MG63 (cell line): ENCODE results near the gene PRKAB1. TPM values are rescaled to one million over a fixed set of nuclear protein-coding genes. Genes with fewer than 3 reads are reported as not detected.
"Not testable (repeated sequence)": the region's sequence is repeated elsewhere in the genome, so short reads cannot be mapped to it uniquely, and the experiment has no call there.

Experiments used
- DNase-seq: peaks from one replicate; pipeline ENCODE4 v3.0.0-alpha.2; 2020
- H3K27me3 ChIP-seq: fragments of 250-450 bp; sonication (Bioruptor Pico); 2 replicates; pipeline ENCODE4 v1.5.1; 2020; ENCODE audit warnings: mild to moderate bottlenecking, moderate library complexity
- H3K36me3 ChIP-seq: fragments of 250-450 bp; sonication (Bioruptor Pico); 2 replicates; pipeline ENCODE4 v1.5.1; 2020; ENCODE audit warnings: mild to moderate bottlenecking, moderate library complexity
- H3K4me3 ChIP-seq: fragments of 250-450 bp; sonication (Bioruptor Pico); 2 replicates; pipeline ENCODE4 v1.5.1; 2020; ENCODE audit warnings: mild to moderate bottlenecking, moderate library complexity
- H3K9me3 ChIP-seq: fragments of 250-450 bp; sonication (Bioruptor Pico); 2 replicates; pipeline ENCODE4 v1.5.1; 2020; ENCODE audit warnings: mild to moderate bottlenecking, moderate library complexity
- total RNA-seq: library from RNA; depleted of rRNA; stranded (reverse); fragments of >200 nt; shearing (Covaris generic); gene quantifications from 2 replicates; pipeline ENCODE4 v1.2.3, GENCODE V29; 2014; ENCODE audit warnings: low replicate concordance; rRNA removed

PRKAB1 gene, protein sequence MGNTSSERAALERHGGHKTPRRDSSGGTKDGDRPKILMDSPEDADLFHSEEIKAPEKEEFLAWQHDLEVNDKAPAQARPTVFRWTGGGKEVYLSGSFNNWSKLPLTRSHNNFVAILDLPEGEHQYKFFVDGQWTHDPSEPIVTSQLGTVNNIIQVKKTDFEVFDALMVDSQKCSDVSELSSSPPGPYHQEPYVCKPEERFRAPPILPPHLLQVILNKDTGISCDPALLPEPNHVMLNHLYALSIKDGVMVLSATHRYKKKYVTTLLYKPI
- 12.0 and 30.8 TPM in 2 replicates for total RNA-seq

DNA sequence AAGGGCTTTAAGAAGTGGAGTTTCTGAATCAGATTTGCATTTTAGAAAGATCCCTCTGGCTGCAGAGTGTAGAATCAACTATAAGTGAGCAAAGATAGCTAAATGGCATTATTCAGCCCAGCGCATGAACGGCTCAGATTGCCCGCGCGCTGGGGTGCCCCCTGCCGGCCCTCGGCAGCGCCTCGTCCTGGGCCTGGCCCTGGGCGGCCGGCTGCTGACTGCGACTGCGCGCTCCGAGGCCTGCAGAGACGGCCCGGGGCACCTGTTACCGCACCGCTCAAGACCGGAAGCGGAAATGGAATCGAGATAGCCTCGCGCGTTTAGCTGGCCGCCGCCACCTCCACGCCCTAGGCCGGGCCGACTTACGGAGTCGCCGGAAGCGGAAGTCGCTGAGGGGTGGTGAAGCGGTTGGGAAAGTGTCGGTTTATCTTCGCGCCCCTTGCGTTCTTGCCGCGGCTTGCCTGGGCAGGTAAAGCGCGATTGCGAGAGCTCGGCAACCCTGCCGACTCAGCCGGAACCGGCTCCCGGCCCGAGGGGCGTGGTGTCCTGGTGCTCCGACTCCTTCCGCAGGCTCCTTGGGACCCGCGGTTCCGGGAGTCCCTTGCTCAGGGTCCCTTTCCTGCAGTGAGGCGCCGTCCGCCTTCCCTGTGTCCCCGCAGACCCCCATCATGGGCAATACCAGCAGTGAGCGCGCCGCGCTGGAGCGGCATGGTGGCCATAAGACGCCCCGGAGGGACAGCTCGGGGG, at the start of gene PRKAB1:
Gene PRKAB1 (plus strand): TSS at position 557 of the 747 bp plus-strand sequence. CDS start 112 bp downstream, at position 669.
- peak; percentile 97 for DNase-seq
- Histone ChIP-seq H3K4me3 (peak within 1 kb of the TSS; percentile 99), H3K36me3 (peaks cover 23% of the 10 kb centered on the region), H3K9me3 (no peaks in the 10 kb centered on the region), H3K27me3 (no peaks in the 10 kb centered on the region)

GRCh38 chr12:119618328-119618896, 49.5 kb upstream of the PRKAB1 start:
- H3K36me3 ChIP-seq, H3K27me3 ChIP-seq, H3K9me3 ChIP-seq, DNase-seq, H3K4me3 ChIP-seq: not testable (repeated sequence)

- H3K27me3 ChIP-seq, result no peaks in the 10 kb centered on the region
- no peak for DNase-seq
- H3K4me3 ChIP-seq, result no peak overlapping the region
- no peaks in the 10 kb centered on the region for H3K9me3 ChIP-seq
- no peaks in the 10 kb centered on the region for H3K36me3 ChIP-seq
Measured at GRCh38 chr12:119620490-119620889, 47.4 kb upstream of the PRKAB1 start.

GRCh38 chr12:119621878-119622277, 46.1 kb upstream of the PRKAB1 start:
- no peak overlapping the region for H3K4me3 ChIP-seq
- no peaks in the 10 kb centered on the region for H3K9me3 ChIP-seq
- no peaks in the 10 kb centered on the region for H3K36me3 ChIP-seq
- DNase-seq, result no peak
- H3K27me3 ChIP-seq, result no peaks in the 10 kb centered on the region

- no peak for DNase-seq
- Histone ChIP-seq H3K36me3 (no peaks in the 10 kb centered on the region), H3K27me3 (no peaks in the 10 kb centered on the region), H3K9me3 (no peaks in the 10 kb centered on the region), H3K4me3 (no peak overlapping the region)
Measured at GRCh38 chr12:119624966-119625365, 43.0 kb upstream of the PRKAB1 start.

- Histone ChIP-seq H3K4me3 (no peak overlapping the region), H3K27me3 (no peaks in the 10 kb centered on the region), H3K9me3 (no peaks in the 10 kb centered on the region), H3K36me3 (no peaks in the 10 kb centered on the region)
- DNase-seq, result no peak
Measured at GRCh38 chr12:119627019-119627643, 40.8 kb upstream of the PRKAB1 start.

- H3K9me3 ChIP-seq, result no peaks in the 10 kb centered on the region
- no peak for DNase-seq
- H3K36me3 ChIP-seq, result no peaks in the 10 kb centered on the region
- no peak overlapping the region for H3K4me3 ChIP-seq
- no peaks in the 10 kb centered on the region for H3K27me3 ChIP-seq
Measured at GRCh38 chr12:119627686-119628085, 40.2 kb upstream of the PRKAB1 start.

DNA sequence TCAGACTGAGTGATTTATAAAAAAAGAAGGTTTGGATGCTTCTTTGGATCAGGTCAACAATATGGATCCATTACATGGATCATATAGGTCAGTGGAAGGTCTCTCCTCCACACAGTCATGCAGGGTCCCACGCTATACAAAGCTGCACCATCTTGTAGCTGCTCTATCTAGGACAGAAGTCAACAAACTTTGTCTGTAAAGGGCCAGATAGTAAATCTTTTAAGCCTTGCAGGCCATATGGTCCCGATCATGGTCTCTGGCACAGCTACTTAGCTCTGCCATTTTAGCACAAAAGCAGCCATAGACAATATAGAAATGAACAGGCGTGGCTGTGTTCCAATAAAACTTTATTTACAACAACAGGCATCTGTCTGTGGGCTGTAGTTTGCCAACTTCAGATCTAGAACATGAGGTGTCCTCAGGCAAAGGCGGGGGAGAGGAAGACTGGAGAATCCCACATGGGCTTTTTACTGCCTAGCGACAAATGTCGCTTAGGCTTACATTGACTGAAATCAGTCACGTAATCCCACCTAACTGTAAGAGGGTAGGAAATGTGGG, 37.6 kb upstream of the PRKAB1 start:
- Histone ChIP-seq H3K36me3 (no peaks in the 10 kb centered on the region), H3K9me3 (no peaks in the 10 kb centered on the region), H3K4me3 (no peak overlapping the region), H3K27me3 (no peaks in the 10 kb centered on the region)
- DNase-seq, result no peak

DNA sequence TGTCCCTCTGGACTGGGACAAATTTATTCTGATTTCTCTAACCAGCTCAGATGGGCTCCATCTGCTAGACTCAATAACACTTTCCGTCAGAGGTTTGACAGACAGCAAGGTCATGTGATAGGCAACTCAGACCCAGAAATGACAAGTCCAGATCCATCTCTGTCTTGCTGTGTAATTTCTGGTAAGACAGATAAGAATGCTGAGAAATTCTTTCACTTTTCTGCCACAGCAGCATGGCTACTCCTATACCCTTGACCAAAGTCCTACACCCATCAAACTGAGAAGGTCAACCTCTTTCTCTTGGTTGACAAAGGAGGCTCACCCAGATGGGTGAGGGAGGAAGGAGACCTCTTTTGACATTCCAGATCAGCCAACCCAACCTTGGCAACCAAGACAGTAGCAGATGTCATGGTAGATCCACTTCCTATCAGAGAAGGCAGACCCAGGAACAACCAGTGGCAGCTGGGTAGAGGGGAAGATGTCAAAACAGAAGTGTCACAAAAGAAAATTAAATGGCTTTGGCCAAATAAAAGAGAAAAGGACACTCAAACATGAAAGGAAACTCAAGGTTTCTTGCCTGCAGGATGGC, 36.9 kb upstream of the PRKAB1 start:
- Histone ChIP-seq H3K27me3 (no peaks in the 10 kb centered on the region), H3K9me3 (no peaks in the 10 kb centered on the region), H3K36me3 (no peaks in the 10 kb centered on the region), H3K4me3 (no peak overlapping the region)
- no peak for DNase-seq

DNA sequence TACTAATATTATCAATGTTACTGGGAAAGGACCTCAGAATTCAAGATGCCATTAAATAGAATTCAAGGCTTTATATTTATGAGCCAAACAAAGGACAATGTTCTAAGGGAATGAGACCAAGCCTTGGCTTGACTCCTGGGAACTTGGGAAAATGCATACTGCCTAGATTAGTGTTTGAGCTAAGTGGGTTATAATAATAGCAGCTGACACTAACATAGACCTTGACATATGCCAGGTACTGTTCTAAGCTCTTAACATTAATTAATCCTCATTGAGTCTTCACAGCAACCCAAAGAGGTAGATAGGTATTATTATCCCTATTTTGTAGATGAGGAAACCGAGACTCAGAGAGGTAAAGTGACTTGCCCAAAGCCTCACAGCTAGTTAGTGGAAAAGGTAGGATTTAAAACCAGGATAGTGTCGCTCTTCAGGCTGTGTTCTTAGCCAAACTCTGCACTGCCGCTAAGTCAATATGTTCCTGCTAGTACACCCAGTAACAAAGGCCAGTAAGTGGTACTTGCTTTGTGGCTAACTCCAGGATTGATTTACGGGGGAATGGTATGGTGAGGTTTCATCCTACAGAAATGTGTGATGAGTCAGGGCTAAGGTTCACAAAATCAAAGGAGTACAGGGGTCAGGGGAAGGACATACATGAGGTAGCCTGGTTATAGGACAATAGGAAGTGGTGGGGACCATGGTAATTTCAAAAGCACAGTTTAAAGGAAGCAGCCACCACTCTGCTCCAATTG, 35.8 kb upstream of the PRKAB1 start:
- Histone ChIP-seq H3K27me3 (no peaks in the 10 kb centered on the region), H3K9me3 (no peaks in the 10 kb centered on the region), H3K4me3 (no peak overlapping the region), H3K36me3 (no peaks in the 10 kb centered on the region)
- no peak for DNase-seq

- H3K4me3 ChIP-seq, result no peak overlapping the region
- no peaks in the 10 kb centered on the region for H3K9me3 ChIP-seq
- H3K36me3 ChIP-seq, result no peaks in the 10 kb centered on the region
- H3K27me3 ChIP-seq, result no peaks in the 10 kb centered on the region
- DNase-seq, result no peak
Measured at GRCh38 chr12:119634743-119635142, 33.2 kb upstream of the PRKAB1 start.

DNA sequence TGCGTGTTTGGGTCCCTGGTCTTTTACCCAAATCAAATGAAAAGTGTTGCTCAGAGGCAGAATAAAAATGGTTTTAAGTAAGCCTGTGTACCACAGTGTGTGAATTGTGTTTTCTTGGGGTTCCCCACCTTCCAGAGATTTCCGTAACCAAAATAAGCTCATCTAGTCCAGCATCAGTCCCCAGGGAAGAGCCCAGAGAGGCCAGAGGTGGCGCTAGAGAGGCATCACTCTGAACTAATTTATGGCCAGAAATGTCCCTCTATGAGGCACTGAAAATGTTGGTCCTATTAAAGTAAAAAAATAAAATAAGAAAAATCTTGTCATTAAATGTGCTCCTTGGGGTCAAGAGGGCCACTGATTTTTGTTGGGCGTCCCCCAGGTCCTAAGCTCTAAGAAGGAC, 24.9 kb upstream of the PRKAB1 start:
- DNase-seq, result no peak
- Histone ChIP-seq H3K27me3 (no peaks in the 10 kb centered on the region), H3K9me3 (no peaks in the 10 kb centered on the region), H3K4me3 (no peak overlapping the region), H3K36me3 (no peaks in the 10 kb centered on the region)

- DNase-seq, result no peak
- no peak overlapping the region for H3K4me3 ChIP-seq
- H3K9me3 ChIP-seq, result no peaks in the 10 kb centered on the region
- H3K36me3 ChIP-seq, result no peaks in the 10 kb centered on the region
- 0 out of 2 replicates have a peak, but pooled peaks cover 2% of the 10 kb centered on the region for H3K27me3 ChIP-seq
Measured at GRCh38 chr12:119644930-119645329, 23.0 kb upstream of the PRKAB1 start.

GRCh38 chr12:119645535-119646059, 22.3 kb upstream of the PRKAB1 start:
- no peak for DNase-seq
- no peaks in the 10 kb centered on the region for H3K36me3 ChIP-seq
- H3K27me3 ChIP-seq, result 0 out of 2 replicates have a peak, but pooled peaks cover 2% of the 10 kb centered on the region
- no peaks in the 10 kb centered on the region for H3K9me3 ChIP-seq
- H3K4me3 ChIP-seq, result no peak overlapping the region

DNA sequence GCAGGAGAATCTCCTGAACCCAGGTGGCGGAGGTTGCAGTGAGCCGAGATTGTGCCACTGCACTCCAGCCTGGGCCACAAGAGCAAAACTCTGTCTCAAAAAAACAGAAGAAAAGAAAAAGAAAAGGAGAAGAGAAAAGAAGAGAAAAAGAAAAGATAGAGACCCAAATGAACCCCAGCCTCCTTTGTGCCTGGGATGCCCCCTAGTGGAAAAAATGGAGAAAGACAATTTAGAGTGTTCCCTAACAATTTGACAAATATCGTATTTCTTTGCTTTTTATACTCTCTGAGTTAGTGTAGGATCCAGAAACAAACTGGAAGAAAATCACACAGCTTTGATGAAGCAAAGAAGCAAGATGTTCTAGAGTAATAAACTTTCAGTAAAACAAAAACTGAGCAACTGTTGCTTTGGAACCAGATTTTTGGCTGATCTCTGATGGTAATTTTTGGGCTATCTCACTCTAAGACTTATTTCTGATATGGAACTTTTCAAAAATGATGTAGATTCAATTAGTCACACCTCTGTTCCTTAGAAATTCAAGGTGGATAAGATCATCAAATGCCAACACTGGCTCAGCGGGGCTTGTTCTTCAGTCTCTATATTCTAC, 18.6 kb upstream of the PRKAB1 start:
- no peak for DNase-seq

More for the DNA sequence above, 18.6 kb upstream of the PRKAB1 start:
- H3K4me3 ChIP-seq, result no peak overlapping the region
- no peaks in the 10 kb centered on the region for H3K36me3 ChIP-seq
- 0 out of 2 replicates have a peak, but pooled peaks cover 2% of the 10 kb centered on the region for H3K27me3 ChIP-seq
- no peaks in the 10 kb centered on the region for H3K9me3 ChIP-seq
